HepG2 (cell line): ENCODE data around the gene CAPN7. TPM values are rescaled to one million over a fixed set of nuclear protein-coding genes. Genes with fewer than 3 reads are reported as not detected.

Experiments
- ASH2L ChIP-seq: fragments of 300-600, 200-600 bp; sonication (generic); IDR thresholded peaks from 2 replicates; pipeline ENCODE4 v1.7.0; 2017; ENCODE audit warnings: low read depth, mild to moderate bottlenecking, moderate library complexity, mixed read lengths, low read length; ENCODE audit not compliant: insufficient read length
- GLI4 ChIP-seq: sonication (generic); formaldehyde crosslinking; IDR thresholded peaks from 2 replicates; pipeline ENCODE4 v1.5.1; 2020; ENCODE audit warnings: missing genetic modification reagents, mild to moderate bottlenecking, moderate library complexity, borderline replicate concordance
- HDAC1 ChIP-seq: sonication (generic); formaldehyde crosslinking; IDR thresholded peaks from 2 replicates; pipeline ENCODE4 v1.5.1; 2020; ENCODE audit warnings: mild to moderate bottlenecking, missing genetic modification reagents
- NFKBIZ ChIP-seq: IDR thresholded peaks from 2 replicates; pipeline ENCODE4 v1.6.1; 2018; ENCODE audit warnings: missing genetic modification reagents, missing compliant biosample characterization
- ZBTB1 ChIP-seq: sonication (generic); formaldehyde crosslinking; IDR thresholded peaks from 2 replicates; pipeline ENCODE4 v1.4.0; 2020; ENCODE audit warnings: missing genetic modification reagents, borderline replicate concordance
- ZBTB7B ChIP-seq: sonication (generic); formaldehyde crosslinking; IDR thresholded peaks from 2 replicates; pipeline ENCODE4 v1.4.0; 2020; ENCODE audit warnings: missing genetic modification reagents
- ZFP36 ChIP-seq: fragments of 150-350 bp; IDR thresholded peaks from 2 replicates; pipeline ENCODE4 v1.6.1; 2018; ENCODE audit warnings: borderline replicate concordance, low read length, low read depth; ENCODE audit not compliant: partially characterized antibody
- ZNF383 ChIP-seq: sonication (generic); formaldehyde crosslinking; IDR thresholded peaks from 2 replicates; pipeline ENCODE4 v1.4.0; 2020; ENCODE audit warnings: missing genetic modification reagents, mild to moderate bottlenecking, borderline replicate concordance
- ZNF460 ChIP-seq: sonication (generic); formaldehyde crosslinking; IDR thresholded peaks from 2 replicates; pipeline ENCODE4 v1.5.1; 2020; ENCODE audit warnings: missing genetic modification reagents, mild to moderate bottlenecking, borderline replicate concordance
- ZNF674 ChIP-seq: sonication (generic); formaldehyde crosslinking; IDR thresholded peaks from 2 replicates; pipeline ENCODE4 v1.5.0; 2020; ENCODE audit warnings: low read depth, mild to moderate bottlenecking, missing genetic modification reagents
- ZNF792 ChIP-seq: IDR thresholded peaks from 2 replicates; pipeline ENCODE4 v1.6.1; 2016
- ZSCAN29 ChIP-seq: sonication (generic); formaldehyde crosslinking; conservative IDR thresholded peaks from 2 replicates; pipeline ENCODE4 v1.4.0; 2020; ENCODE audit warnings: mild to moderate bottlenecking, missing genetic modification reagents
- ZSCAN30 ChIP-seq: sonication (generic); formaldehyde crosslinking; IDR thresholded peaks from 2 replicates; pipeline ENCODE4 v1.5.0; 2020; ENCODE audit warnings: mild to moderate bottlenecking, missing genetic modification reagents
- polyA plus RNA-seq, 8 experiments: library from polyadenylated mRNA; depleted of rRNA in 3 of 8; stranded (reverse) in 7 of 8; unstranded in 1 of 8; fragments of >200 nt; fragmentation: Illumina TruSeq in 4 of 8; extraction: Trizol in 4 of 8; gene quantifications; 2 replicates each; pipeline versions ENCODE4 v1.2.1 to v1.2.3, GENCODE V29; 2011 to 2016; ENCODE audit warnings: low read depth in 4 of 8, missing spikeins in 1 of 8, mixed read lengths in 1 of 8; ENCODE audit not compliant: insufficient read depth in 1 of 8
- total RNA-seq, 5 experiments: library from RNA; depleted of rRNA; stranded (reverse); fragments of >200 nt; fragmentation: Illumina TruSeq; extraction: Trizol; gene quantifications; 2 replicates each; pipeline ENCODE4 v1.2.3, GENCODE V29; 2016; ENCODE audit warnings: low read depth in 1 of 5
- TF ChIP-seq, protein P1 (sequence below): sonication (generic); formaldehyde crosslinking; IDR thresholded peaks from 2 replicates; pipeline ENCODE4 v1.5.0; 2020; ENCODE audit warnings: mild to moderate bottlenecking, missing genetic modification reagents
- TF ChIP-seq, protein P2 (sequence below): sonication (generic); formaldehyde crosslinking; IDR thresholded peaks from 2 replicates; pipeline ENCODE4 v1.4.0; 2020; ENCODE audit warnings: missing genetic modification reagents, borderline replicate concordance
- TF ChIP-seq, protein P3 (sequence below), 2 experiments: IDR thresholded peaks; 2 replicates each; pipeline ENCODE4 v1.6.1; 2011 to 2012; ENCODE audit warnings: low read length in 2 of 2, borderline replicate concordance in 1 of 2, low read depth in 1 of 2, mild to moderate bottlenecking in 1 of 2, moderate library complexity in 1 of 2
- TF ChIP-seq, protein P4 (sequence below): IDR thresholded peaks from 2 replicates; pipeline ENCODE4 v1.6.1; 2018; ENCODE audit warnings: missing genetic modification reagents, mild to moderate bottlenecking, missing compliant biosample characterization

Gene CAPN7
- total and polyA plus RNA-seq, 2 of the 13 experiments (the other 11 are each of a cell fraction or from before 2014, with no cell fraction given): 16.7 to 36.8 TPM

DNA sequence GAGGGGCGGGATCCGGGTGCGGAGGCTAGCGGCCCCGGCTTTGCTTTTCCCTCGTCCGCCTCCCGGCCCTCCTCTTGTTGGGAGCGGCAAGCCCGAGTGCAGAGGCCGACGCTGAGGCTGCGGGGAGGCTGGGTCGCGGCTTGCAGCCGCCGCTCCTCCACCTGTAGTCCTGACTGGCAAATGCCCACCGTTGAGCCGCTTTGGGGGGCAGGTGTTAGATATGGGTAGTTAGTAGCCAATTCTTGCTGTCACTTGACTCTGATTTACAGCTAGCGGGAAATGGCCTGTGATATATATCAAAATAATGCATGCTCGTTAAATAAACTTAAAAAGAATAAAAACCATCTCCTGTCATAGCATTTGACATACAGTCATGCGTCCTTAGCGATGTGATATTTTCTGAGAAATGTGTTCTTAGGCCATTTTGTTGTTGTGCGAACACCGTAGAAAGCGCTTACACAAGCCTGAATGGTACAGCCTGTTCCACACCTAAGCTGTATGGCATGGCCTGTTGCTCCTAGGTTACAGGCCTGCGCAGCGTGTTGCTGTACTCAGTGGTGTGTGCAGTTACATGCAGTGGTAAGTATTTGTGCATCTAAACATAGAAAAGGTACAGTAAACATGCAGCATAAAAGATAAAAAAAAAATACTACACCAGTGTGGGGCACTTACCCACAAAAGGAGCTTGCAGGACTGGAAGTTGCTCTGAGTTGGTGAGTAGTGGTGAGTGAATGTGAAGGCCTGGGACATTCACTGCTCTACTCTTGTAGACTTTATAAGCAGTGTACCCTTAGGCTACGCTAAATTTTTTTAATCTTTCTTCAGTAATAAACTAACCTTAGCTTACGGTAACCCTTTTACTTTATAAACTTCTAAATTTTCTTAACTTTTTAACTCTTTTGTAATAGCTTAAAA, 873 bp downstream of the CAPN7 start (continued):
- TF ChIP-seq, protein P1, sequence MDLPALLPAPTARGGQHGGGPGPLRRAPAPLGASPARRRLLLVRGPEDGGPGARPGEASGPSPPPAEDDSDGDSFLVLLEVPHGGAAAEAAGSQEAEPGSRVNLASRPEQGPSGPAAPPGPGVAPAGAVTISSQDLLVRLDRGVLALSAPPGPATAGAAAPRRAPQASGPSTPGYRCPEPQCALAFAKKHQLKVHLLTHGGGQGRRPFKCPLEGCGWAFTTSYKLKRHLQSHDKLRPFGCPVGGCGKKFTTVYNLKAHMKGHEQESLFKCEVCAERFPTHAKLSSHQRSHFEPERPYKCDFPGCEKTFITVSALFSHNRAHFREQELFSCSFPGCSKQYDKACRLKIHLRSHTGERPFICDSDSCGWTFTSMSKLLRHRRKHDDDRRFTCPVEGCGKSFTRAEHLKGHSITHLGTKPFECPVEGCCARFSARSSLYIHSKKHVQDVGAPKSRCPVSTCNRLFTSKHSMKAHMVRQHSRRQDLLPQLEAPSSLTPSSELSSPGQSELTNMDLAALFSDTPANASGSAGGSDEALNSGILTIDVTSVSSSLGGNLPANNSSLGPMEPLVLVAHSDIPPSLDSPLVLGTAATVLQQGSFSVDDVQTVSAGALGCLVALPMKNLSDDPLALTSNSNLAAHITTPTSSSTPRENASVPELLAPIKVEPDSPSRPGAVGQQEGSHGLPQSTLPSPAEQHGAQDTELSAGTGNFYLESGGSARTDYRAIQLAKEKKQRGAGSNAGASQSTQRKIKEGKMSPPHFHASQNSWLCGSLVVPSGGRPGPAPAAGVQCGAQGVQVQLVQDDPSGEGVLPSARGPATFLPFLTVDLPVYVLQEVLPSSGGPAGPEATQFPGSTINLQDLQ: no peak
- no peak for TF ChIP-seq HDAC1 (CRISPR knock-in tag)
- TF ChIP-seq NFKBIZ: no peak
- TF ChIP-seq, protein P2, sequence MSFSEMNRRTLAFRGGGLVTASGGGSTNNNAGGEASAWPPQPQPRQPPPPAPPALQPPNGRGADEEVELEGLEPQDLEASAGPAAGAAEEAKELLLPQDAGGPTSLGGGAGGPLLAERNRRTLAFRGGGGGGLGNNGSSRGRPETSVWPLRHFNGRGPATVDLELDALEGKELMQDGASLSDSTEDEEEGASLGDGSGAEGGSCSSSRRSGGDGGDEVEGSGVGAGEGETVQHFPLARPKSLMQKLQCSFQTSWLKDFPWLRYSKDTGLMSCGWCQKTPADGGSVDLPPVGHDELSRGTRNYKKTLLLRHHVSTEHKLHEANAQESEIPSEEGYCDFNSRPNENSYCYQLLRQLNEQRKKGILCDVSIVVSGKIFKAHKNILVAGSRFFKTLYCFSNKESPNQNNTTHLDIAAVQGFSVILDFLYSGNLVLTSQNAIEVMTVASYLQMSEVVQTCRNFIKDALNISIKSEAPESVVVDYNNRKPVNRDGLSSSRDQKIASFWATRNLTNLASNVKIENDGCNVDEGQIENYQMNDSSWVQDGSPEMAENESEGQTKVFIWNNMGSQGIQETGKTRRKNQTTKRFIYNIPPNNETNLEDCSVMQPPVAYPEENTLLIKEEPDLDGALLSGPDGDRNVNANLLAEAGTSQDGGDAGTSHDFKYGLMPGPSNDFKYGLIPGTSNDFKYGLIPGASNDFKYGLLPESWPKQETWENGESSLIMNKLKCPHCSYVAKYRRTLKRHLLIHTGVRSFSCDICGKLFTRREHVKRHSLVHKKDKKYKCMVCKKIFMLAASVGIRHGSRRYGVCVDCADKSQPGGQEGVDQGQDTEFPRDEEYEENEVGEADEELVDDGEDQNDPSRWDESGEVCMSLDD: no peak
- no peak for TF ChIP-seq ZBTB1 (CRISPR knock-in tag)
- no peak for TF ChIP-seq GLI4 (CRISPR knock-in tag)
- TF ChIP-seq ZSCAN30: peak; percentile 55; the same call in 1 of the 2 replicates
- TF ChIP-seq ASH2L: peak; percentile 66
- TF ChIP-seq, protein P3, sequence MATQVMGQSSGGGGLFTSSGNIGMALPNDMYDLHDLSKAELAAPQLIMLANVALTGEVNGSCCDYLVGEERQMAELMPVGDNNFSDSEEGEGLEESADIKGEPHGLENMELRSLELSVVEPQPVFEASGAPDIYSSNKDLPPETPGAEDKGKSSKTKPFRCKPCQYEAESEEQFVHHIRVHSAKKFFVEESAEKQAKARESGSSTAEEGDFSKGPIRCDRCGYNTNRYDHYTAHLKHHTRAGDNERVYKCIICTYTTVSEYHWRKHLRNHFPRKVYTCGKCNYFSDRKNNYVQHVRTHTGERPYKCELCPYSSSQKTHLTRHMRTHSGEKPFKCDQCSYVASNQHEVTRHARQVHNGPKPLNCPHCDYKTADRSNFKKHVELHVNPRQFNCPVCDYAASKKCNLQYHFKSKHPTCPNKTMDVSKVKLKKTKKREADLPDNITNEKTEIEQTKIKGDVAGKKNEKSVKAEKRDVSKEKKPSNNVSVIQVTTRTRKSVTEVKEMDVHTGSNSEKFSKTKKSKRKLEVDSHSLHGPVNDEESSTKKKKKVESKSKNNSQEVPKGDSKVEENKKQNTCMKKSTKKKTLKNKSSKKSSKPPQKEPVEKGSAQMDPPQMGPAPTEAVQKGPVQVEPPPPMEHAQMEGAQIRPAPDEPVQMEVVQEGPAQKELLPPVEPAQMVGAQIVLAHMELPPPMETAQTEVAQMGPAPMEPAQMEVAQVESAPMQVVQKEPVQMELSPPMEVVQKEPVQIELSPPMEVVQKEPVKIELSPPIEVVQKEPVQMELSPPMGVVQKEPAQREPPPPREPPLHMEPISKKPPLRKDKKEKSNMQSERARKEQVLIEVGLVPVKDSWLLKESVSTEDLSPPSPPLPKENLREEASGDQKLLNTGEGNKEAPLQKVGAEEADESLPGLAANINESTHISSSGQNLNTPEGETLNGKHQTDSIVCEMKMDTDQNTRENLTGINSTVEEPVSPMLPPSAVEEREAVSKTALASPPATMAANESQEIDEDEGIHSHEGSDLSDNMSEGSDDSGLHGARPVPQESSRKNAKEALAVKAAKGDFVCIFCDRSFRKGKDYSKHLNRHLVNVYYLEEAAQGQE (IDR thresholded peaks at IDR 0.05; ENCODE audit: borderline replicate concordance in 1 of 2, low read depth in 1 of 2, low read length in 2 of 2): 0 out of 4 replicates have a peak, but pooled peaks of 1 of the 2 experiments have one; percentile 4
- peak; percentile 7; the same call in 1 of the 2 replicates for TF ChIP-seq ZSCAN29 (CRISPR knock-in tag)
- 0 out of 2 replicates have a peak, but pooled peaks have one; percentile 3 for TF ChIP-seq ZBTB7B (CRISPR knock-in tag)
- no peak for TF ChIP-seq ZNF460
- no peak for TF ChIP-seq ZNF674
- TF ChIP-seq, protein P4, sequence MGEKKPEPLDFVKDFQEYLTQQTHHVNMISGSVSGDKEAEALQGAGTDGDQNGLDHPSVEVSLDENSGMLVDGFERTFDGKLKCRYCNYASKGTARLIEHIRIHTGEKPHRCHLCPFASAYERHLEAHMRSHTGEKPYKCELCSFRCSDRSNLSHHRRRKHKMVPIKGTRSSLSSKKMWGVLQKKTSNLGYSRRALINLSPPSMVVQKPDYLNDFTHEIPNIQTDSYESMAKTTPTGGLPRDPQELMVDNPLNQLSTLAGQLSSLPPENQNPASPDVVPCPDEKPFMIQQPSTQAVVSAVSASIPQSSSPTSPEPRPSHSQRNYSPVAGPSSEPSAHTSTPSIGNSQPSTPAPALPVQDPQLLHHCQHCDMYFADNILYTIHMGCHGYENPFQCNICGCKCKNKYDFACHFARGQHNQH (CRISPR knock-in tag): peak; percentile 33; the same call in 1 of the 2 replicates
- TF ChIP-seq ZFP36: no peak
- TF ChIP-seq ZNF792 (CRISPR knock-in tag): no peak; the same call in 1 of the 2 replicates
- no peak for TF ChIP-seq ZNF383
